Stimulated activated CD4-positive, alpha-beta T cell treated with anti-CD3 and anti-CD28 coated beads, Interleukin-2, amount 100 ng/mL, for 24 hours (primary cell): ENCODE data around the gene HOXB13.
A peak's percentile ranks its signal among the peaks of the same experiment; 100 is the strongest.
"Not testable (repeated sequence)": the region's sequence is repeated elsewhere in the genome, so short reads cannot be mapped to it uniquely, and the experiment has no call there.

ENCODE experiments used
- DNase-seq, 2 donors: peaks; one replicate each; pipeline ENCODE4 v3.0.0-alpha.2; 2020

HOXB13 gene

DNA sequence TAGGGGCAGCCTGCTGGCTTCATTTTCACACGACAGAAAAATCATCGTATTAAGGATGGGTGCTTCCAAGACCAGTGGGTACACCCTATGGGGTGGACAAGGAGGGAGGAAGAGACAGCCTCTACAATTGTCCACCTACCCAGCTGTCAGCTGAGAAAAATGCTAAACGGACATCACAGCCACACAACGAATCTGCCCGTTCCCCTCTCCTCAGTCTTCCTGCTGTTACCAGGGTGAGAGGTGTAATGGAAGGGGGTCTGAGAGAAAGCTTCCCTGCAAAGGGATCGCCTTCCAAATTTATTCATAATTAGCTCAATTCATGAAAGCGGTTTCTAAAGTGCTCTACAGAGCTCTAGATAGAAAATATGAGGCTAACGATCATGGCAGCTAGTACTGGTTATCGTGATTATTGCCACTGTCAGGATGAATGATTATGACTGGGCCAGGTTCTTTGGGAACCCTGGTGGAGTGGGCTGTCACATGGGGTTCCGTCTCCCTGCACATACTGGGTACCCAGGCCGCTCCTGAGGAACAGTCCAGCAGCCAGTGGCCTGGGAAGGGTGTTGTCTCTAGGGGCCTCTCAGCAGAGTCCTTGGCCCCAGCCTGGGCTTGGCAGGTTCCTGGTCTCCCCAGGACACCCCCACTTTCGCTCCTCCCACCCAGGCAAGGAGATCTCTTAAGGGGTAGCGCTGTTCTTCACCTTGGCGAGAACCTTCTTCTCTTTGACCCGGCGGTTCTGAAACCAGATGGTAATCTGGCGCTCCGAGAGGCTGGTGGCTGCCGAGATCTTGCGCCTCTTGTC, 2.2 kb downstream of the HOXB13 start:
- no peak for DNase-seq

DNA sequence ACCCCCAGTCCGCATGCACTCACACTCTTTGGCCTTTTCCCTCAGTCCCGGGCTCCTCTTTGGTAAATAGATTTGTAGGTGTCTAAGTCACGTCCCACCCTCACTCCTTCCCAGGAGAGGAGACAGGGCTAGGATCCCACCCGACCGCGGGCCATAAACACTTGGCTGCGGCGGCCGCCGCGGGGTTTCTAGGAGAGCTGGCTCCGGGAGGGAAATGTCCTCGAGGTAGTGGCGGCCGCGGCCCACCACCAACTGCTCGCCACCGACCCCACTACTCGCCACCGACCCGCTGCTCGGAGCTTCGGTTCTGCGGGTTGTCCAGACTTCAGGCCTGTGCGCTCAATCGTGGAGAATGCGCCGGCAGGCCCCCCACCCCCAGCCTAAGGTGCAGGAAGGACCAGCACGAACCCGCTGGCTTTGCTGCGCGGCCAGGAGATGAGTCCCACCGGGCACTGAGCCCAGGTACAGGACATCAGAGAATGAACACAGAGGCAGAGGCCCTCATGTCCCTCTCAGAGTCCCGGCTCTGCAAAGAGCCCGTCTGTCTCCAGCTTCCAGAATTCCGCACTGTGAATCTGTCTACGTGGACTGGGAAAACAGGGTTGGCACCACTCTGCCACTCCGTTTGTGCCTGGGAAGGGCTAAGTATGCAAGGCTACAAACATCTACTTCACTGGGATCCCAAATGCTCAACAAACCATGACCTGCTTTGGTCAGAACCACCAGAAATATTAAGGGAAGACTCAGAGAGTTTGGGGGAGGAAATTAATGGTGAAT, 3.1 kb downstream of the HOXB13 start:
- DNase-seq, result no peak

DNA sequence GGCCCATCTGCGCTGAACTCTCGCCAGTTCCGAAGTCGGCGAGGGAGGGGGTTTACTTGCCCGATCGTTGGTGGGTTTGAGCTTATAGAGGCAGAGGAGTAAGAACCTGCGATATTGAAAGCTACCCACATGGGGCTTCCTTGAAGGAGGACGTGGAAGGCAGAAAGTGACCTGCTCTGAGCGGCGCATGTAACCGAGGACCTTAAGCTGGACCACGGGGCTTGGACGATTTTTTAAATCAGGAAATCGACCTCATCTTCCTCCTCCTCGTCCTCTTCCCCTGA, 3.6 kb downstream of the HOXB13 start:
- no peak for DNase-seq

DNA sequence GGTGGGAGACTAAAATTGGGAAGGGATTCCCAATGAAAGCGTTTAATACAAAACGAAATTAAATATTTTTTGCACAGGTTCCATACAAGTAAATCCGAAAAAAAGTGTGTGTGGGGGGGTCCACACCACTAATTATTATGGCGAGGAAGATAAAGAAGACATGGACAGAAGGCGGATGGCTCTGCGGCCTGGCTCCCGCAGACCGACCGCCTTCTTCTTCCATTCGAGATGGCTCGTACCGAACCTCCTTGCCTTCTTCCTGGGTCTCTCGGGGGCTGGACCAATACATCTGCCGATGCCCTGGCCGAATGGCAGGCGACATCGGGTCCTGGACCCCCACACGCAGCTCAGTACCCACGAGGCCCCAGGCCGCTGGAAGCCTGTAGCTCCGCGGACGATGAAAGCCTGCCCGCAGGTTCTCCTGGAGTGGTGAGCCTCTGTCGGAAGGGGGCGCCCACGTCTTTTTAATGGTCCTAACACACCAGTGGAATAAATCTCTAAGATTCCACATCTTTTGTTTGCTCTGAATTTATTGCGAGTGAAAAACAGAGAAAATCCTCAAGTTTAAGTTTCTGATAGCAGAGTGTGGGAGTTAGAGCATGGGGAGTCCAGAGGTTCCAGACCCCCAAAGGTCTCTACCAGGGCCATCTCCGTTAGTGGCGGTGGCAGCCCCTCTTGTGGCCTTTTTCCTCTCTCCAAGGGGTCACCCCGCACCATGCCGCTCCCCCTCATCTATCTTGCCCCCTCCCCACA, 4.1 kb downstream of the HOXB13 start:
- DNase-seq, result peak; percentile 82 to 90

GRCh38 chr17:48723423-48724250, 4.9 kb downstream of the HOXB13 start:
- no peak for DNase-seq

- no peak for DNase-seq
These were observed 5.6 kb downstream of the HOXB13 start, which contains the start of gene PRAC2 for GRCh38 chr17:48722915-48723422. PRAC2 (plus strand) TSS chr17:48723185; CDS start chr17:48724411, 1,226 bp downstream.

DNA sequence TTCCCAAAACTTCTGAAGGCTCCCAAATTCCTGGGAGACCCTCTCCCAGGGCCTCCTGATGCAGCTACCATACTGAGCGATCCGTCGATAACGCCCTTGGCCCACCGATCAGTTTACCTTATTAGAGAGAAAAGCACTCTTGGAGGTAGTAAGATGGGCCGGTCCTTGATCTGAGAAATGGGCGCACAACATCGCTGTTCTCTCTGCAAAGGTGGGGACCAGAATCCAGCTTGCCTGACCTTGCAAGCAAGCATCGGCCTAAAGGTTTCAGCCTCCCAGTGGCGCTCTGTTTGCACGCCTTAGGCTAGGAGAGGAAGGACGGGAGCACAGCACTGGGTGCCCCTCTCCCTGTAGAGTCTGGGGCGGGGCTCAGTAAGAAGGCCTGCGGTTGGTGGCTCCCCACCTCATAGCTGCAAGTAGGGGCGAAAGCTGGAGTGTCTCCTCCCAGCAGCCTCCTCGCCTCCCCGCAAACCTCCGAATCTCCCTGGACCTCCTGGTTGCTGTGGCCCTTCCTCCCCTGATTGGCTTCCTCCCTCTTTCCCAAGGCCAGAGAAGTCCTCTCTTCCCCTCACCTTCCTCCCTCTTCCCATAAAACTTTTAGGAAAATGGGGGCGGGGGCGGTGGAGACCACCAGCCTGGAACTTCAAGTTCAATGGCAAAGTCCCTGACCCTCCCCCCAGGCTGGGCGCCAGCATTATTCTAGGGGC, 6.2 kb downstream of the HOXB13 start, which contains the start of gene PRAC1:
PRAC1 (minus strand) TSS at position 318 of the 707 bp plus-strand sequence; CDS start at position 192, 126 bp downstream.
- no peak for DNase-seq

DNA sequence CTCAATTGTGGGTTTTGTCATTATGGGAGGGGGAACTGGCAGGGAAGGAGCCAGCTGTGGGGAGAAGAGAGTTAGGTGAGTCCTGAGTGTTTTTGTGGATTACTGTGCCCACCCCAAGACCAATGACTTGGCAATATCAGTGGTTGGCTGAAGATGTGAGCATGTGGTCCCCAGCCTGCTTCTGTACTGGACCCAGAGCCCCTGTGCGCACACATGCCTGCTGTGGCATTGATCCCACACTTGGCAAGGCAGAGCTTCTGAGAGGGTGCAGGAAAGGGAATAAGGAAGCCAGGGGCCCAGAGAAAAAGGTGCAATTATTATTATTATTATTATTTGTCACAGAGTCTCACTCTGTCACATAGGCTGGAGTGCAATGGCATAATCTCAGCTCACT, 7.5 kb downstream of the HOXB13 start:
- no peak for DNase-seq

DNA sequence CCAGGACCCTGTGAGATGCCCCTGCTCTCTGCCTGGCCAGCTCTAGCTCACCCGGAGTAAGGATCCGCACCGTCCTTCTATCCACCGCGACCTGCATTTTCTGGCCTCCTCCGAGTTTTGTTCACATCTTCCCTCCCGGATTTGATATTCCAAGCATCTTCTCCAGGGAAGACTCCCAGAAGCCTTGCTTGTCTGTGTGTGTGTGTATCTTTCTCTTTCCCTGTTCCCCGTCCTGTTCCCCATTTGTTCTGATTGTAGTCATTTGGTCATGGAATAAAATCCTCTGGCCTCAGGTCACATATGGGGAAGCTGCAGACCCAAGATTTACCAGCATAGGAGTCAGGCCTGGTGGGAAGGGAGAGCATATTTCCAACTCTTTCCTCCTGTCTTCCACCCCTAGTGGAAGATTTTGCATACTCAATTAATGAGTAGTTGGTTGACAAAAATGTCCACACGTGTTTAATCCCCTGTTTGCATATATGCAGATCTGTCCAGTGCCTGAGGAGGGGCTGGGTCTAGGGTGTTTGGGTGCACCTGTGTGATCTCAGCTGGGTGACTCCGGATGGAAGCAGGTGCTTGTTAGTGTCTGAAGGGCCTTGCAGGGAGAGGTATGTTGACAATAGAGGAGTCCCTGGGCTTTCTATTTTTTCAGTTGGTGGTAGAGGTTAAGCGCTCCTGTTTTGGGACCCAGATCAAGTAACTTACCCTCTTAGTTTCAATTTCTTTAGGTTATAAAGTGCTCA, 8.1 kb downstream of the HOXB13 start:
- DNase-seq, result no peak

DNA sequence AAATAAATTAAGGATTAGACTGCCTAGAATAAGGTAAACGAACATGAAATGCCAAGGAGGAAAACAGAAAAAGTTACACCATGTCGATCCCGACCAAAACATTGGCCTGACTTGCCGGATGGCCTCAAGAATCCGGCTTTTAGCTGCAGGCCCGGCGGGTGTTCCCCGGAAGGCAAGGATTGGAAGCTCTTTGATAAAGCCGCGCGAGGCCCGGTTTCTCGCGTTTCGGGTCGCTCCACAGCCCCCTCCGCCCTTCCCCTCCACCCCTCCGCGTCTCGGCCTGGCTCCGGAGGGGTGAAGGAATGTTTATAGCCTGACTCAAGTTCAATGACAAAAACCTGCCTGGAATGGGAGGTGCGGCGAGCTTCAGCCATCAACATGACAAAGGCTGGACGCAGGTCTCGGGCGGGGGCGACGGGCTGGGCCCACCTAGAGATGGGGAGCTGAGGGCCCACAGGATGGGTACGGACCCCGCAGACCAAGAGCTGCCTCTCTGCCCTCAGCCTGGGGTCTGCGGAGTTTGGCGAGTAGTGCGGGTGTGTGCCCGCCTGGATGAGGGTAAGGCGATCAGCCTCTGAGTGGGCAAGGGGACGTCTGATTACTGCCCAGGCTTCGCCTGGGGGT, 8.8 kb downstream of the HOXB13 start:
- no peak for DNase-seq

DNA sequence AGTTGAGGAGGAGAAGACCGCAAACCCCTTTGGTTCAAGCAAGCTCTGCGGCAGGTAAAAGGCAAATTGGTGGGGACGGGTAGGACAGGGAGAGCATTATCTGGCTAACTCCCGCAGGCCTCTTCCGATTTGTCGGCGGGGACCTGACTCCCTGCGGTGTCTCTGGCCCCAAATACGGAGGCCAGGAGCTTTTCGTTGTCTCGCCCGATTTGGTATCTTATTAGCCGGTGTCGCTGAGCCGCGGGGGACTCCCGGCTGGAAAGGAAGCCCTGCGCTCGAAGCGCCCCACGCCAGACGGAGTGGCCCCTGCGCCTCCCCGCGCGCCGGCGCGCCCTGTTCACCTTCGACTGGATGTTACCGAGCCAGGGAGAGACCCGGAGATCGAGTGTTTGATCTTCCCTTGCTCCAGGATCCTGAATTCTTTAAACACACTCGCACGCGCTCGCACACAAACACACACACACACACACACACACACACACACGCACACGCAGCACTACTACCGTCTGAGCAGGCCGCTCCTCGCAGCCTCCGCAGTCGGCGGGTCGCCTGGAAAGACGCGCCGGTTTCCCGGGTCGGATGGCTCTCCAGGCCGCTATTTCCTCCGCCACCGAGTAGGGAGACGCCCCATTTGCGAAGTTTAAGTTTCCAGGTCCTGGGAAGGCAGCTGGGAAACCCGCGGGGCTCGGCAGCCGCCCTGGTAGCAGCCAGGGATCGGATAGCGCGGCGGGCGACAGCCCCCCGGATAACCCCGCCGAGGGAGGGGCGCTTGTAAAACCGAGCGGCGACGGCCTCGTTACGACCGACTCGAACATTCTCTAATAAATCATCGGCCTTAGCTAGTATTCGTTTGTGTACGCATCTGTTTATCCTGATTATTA, 9.5 kb downstream of the HOXB13 start:
- no peak for DNase-seq

DNA sequence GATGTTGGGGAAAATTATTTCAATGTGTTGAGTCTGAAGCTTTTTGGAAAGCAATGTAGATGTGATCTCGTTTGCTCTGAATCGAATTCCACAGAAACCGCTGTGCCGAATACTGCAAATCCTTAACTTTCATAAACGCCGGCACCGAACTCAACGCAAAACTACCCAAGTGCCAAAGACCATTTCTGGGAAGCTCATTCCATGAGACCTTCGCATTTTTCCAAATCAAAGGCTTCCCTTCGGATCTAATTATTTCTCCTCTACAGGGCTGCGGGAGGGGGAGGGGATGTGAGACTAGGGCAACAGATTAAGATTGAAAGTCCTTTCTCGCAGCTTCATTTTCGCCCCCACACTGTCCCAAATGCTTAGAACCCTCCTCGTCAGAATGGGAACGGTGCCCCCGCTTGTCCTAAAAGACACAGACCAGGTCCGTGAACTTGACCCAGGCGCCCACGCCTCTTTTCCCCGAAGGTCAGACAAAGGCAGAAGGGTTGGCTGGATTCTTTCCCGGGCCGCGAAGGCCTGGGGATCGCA, 10.3 kb downstream of the HOXB13 start:
- DNase-seq, result no peak

DNA sequence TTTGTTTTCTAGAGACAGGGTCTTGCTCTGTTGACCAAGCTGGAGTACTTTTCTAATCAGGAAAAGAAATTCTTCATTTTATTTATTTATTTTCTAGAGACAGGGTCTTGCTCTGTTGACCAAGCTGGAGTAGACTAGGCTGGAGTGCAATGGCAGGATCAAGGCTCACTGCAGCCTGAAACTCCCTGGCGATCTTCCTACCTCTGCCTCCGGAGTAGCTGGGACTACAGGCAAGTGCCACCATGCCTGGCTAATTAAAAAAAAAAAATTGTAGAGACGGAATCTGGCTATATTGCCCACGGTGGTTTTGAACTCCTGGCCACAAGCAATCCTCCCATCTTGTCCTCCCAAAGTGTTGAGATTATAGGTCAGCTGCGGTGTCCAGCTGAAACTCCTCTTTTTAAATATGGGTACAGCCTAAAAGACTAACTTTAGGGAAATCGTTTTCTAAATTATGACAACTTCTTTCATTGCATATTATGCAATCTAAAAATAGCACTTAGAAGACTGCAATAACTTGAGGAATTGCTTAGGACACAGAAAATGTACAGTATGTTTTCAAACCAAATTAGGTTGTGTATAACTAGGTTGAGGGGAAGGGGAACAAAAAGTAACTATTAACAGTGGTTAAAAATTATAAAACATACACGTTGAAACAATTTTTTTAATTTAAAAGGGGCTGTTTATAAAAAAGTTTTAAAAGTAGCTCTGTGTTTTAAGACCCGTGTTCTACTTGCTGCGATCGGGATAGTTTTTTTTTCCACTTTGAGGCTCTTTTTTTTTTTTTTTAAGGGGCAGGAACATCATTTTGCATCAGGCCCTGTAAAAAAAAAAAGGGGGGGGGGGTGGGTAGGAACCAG, 11.0 kb downstream of the HOXB13 start:
- no peak for DNase-seq

GRCh38 chr17:48716549-48716948, 12.0 kb downstream of the HOXB13 start:
- not testable (repeated sequence) for DNase-seq

DNA sequence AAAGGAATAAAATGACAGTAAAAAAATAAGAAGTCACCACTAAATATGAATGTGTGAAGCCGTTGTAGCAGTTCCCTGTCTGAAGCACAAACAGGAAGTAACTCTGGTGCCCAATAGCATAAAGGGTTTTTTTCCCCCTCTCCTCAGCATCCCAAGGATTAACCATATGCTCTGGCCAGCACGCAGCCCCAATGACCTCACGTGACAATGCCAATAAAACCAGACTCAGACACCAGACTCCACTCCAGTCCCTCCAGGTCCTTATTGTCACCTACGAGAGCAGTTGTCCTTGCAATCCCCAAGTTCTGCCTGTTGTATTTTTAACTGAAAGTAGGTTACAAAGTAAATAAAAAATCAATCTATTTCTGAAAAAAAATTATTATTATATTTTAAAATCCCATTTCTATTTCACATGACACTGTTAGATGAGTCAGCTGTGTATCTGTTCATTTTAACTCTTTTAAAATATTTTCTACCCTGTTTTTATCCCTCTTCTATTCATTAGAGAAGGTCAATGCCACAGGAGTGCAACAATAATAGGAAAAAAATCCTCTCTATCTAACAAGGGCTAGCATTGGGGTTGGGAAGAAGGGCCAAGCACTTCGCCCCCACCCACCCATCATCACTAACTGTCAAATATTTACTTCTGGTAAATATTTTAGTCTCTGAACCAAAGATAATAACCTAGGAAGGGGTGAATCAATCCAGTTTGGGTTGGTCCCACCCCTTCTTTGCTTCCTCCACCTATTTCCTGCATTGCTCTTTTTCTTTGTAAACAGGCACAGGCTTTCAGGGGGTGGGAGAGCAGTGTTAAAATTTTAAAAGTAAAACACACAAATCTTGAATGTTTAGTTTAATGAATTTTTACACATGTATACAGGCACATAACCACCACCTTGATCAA, 12.8 kb downstream of the HOXB13 start:
- no peak for DNase-seq

- no peak for DNase-seq
These were observed 17.4 kb downstream of the HOXB13 start for GRCh38 chr17:48711128-48711527.
